Hematopoietic multipotent progenitor cell treated with erythropoietin and hydrocortisone succinate and interleukin-3 and kit ligand, for 6 days (in vitro differentiated cells): ENCODE data around the gene PGM5.
"Not testable (repeated sequence)": the region's sequence is repeated elsewhere in the genome, so short reads cannot be mapped to it uniquely, and the experiment has no call there.

Source experiments
- DNase-seq: peaks from one replicate; pipeline ENCODE4 v3.0.0-alpha.2; 2015

PGM5 gene

GRCh38 chr9:68383894-68384293 is 27.5 kb downstream of the PGM5 start:
- DNase-seq, result not testable (repeated sequence)

- DNase-seq, result not testable (repeated sequence)
Measured at GRCh38 chr9:68389558-68389957, 33.1 kb downstream of the PGM5 start.

GRCh38 chr9:68390737-68391136 is 34.3 kb downstream of the PGM5 start:
- not testable (repeated sequence) for DNase-seq

- DNase-seq, result not testable (repeated sequence)
Measured at GRCh38 chr9:68396411-68397094, 40.1 kb downstream of the PGM5 start.

GRCh38 chr9:68397095-68397423 is 40.6 kb downstream of the PGM5 start:
- DNase-seq, result not testable (repeated sequence)

DNA sequence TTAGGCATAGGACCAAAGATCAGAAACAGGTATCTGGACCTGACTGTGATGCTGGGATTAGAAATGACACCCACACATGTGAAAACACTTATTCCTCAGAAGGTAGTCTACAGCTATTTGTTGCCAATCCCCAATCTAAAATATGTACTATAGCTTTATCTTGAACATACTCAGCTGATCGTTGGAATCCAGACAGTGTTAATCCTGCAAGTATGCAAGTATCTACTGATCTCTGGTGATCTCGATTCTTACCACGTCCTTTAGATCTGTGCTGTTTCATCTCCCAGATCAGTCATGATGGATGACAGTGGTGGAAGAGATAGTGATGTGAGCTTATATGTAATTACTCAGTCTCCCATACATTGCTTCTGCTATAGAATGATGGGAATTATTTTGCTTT is 41.4 kb downstream of the PGM5 start:
- not testable (repeated sequence) for DNase-seq

GRCh38 chr9:68398324-68398723 is 41.9 kb downstream of the PGM5 start:
- DNase-seq, result not testable (repeated sequence)

GRCh38 chr9:68404421-68405185 is 48.2 kb downstream of the PGM5 start:
- not testable (repeated sequence) for DNase-seq

GRCh38 chr9:68411865-68412264 is 55.5 kb downstream of the PGM5 start:
- DNase-seq, result not testable (repeated sequence)

- DNase-seq, result not testable (repeated sequence)
Measured at GRCh38 chr9:68412754-68413153, 56.3 kb downstream of the PGM5 start.

DNA sequence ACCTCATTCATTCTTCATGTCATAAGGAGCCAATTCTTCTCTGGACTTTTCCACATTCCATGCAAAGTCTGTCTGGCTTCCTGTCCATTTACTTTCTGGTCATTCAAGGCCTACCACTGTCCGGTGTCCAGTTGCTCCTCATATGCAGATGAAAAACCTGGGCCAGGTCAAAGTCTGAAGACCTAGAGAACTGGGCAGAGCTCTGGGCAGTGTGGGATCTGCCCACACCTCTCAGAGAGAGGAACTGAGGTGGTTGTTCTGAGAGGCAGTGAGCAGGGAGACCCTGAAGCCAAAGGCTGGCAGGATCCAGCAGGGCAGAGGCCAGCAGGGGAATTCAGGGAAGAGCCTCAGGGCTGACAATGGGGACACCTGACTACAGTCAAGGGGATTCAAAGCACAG is 58.7 kb downstream of the PGM5 start:
- not testable (repeated sequence) for DNase-seq

- peak; percentile 71 for DNase-seq
Measured at GRCh38 chr9:68416936-68417564, 60.6 kb downstream of the PGM5 start.

DNA sequence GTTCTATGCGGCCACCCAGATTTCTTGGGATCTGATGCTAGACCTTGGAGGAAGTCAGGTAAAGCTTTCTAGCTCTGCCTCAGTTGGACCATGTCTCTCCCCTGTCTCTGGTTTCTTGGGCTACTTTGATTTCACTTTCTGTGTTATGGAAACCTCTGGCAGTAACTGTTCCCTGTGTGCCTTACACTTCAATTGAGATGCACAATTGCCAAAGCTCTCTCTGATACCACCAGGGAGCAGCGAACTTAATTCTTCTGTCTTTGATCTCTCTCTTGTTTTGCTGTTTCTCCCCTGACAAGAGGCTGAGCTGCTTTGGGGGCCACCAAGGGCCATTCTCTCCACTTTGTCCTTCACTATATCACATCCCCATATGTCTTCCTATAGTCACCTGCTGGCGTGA is 61.4 kb downstream of the PGM5 start:
- no peak for DNase-seq

- no peak for DNase-seq
Measured at GRCh38 chr9:68418259-68418845, 61.9 kb downstream of the PGM5 start.

- DNase-seq, result no peak
Measured at GRCh38 chr9:68419901-68420300, 63.5 kb downstream of the PGM5 start.

DNA sequence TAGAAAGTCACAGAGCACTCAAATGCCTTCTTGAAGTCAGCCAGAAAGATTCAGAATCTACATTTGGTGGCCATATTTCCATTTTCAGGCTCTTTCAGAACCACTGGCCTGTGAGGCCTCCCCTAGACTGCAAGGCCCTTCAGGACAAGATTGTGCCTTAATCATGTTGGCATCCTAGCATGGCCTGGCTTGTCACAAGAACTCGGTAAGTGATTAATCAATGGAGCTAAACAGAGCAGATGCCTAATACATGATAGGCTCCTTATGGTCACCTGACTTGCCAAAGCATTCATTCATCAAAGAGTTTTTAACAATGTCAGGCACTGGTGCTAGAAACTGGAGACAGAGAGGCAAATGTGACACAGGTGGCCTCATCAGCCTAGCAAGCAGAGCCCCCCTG is 70.3 kb downstream of the PGM5 start:
- DNase-seq, result no peak

GRCh38 chr9:68427216-68427977 is 71.0 kb downstream of the PGM5 start:
- DNase-seq, result no peak

GRCh38 chr9:68428481-68428880 is 72.1 kb downstream of the PGM5 start:
- no peak for DNase-seq

GRCh38 chr9:68429631-68430030 is 73.2 kb downstream of the PGM5 start:
- no peak for DNase-seq

- no peak for DNase-seq
Measured at GRCh38 chr9:68431307-68431706, 74.9 kb downstream of the PGM5 start.

DNA sequence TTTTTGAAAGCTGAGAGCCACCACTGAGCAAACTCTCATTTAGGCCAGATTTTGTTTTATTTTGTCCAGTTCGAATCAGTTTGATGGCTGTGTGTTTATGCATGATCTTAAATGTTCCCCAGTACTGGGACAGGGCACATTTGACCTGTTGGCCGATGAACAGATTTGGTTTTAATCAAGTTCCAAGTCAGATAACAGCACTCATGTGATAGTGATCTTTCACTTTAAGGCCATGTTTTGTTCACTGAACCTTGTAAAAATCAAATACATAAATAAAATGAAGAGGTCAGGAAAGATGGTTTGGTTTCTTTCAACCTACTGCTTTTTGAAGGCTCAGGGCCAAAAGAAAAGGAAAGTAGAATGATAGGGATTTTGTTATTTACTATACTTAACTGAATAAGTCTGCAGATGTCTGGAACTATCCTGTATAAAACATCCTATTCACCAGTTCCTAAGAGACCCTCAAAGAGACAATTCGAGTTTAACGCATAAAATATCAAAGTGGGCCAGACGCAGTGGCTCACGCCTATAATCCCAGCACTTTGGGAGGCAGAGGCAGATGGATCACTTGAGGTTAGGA is 77.2 kb downstream of the PGM5 start:
- no peak for DNase-seq

DNA sequence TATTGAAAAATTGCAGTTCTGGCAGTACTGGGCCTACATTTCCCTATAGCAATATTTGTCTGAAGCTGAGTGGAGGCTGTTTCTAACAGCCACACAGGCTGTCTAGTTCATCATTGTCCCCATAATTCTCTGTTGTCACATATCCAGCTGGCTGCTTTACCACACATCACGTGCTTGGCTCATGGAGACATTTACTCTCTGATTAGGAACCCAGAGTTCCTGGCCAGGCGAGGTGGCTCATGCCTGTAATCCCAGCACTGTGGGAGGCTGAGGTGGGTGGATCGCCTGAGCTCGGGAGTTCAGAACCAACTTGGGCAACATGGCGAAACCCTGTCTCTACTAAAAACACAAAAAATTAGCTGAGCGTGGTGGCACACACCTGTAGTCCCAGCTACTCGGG is 81.4 kb downstream of the PGM5 start:
- no peak for DNase-seq

DNA sequence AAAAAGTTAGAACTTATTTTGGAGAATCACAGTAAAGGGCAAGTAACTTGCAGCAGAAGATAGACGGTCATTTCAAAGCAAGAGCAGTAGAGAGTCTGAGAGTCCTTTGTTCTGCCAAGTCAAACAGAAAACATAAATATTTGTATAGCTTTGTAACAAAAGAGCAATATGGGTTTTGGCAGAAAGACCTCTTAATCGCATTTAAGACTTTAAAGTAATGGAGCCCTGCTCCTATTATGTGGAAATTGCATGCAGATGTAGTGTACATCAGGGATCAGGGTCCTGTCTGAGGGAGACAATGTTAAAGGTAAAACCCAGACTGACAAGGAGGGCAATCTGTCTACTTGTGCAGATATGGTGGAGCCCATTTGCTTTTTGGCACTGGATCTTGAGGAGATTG is 87.2 kb downstream of the PGM5 start:
- no peak for DNase-seq
